DMS 273 treated with DMSO at 0.1 percent for 48 hours (cell line): ENCODE measurements around the gene STATH.
"Not testable (repeated sequence)": the region's sequence is repeated elsewhere in the genome, so short reads cannot be mapped to it uniquely, and the experiment has no call there.

Experiments used
- DNase-seq: peaks from one replicate; lab custom pipeline; 2025; lab: John Stamatoyannopoulos, UW

Gene STATH

GRCh38 chr4:69995526-69996016, at the start of gene STATH:
TSS of gene STATH (plus strand) at chr4:69995966. CDS start at chr4:69998438, 2,472 bp downstream.
- no peak for DNase-seq

- no peak for DNase-seq
These were observed 44.2 kb upstream of the STATH start for GRCh38 chr4:69951602-69952001.

GRCh38 chr4:69957209-69957608, 38.6 kb upstream of the STATH start:
- no peak for DNase-seq

GRCh38 chr4:69965628-69966027, 30.1 kb upstream of the STATH start, which contains the start of gene CSN2:
TSS of gene CSN2 (minus strand) at chr4:69965728. CDS start at chr4:69960995, 4,733 bp downstream.
- DNase-seq = no peak

GRCh38 chr4:69970071-69970470, 25.7 kb upstream of the STATH start:
- no peak for DNase-seq

- DNase-seq = no peak
These were observed 21.1 kb upstream of the STATH start for GRCh38 chr4:69974631-69975030.

- no peak for DNase-seq
These were observed 18.2 kb upstream of the STATH start for GRCh38 chr4:69977582-69977981.

GRCh38 chr4:69984030-69984443, 11.7 kb upstream of the STATH start:
- DNase-seq = no peak

GRCh38 chr4:69986663-69987062, 9.1 kb upstream of the STATH start:
- no peak for DNase-seq

GRCh38 chr4:69991016-69991415, 4.8 kb upstream of the STATH start:
- DNase-seq = no peak

GRCh38 chr4:69994782-69995181, 984 bp upstream of the STATH start:
- no peak for DNase-seq

GRCh38 chr4:69999420-69999819, 3.7 kb downstream of the STATH start:
- DNase-seq = no peak

GRCh38 chr4:70000711-70001110, 4.9 kb downstream of the STATH start:
- no peak for DNase-seq

- DNase-seq = no peak
These were observed 6.7 kb downstream of the STATH start for GRCh38 chr4:70002507-70002906.

- no peak for DNase-seq
These were observed 13.0 kb downstream of the STATH start for GRCh38 chr4:70008771-70009170.

GRCh38 chr4:70019006-70019405, 23.2 kb downstream of the STATH start:
- not testable (repeated sequence) for DNase-seq

GRCh38 chr4:70023218-70023617, 27.5 kb downstream of the STATH start:
- DNase-seq = no peak

GRCh38 chr4:70027011-70027410, 31.2 kb downstream of the STATH start:
- no peak for DNase-seq

- not testable (repeated sequence) for DNase-seq
These were observed 32.4 kb downstream of the STATH start, which contains the start of gene HTN3 for GRCh38 chr4:70028159-70028558. TSS of gene HTN3 (plus strand) at chr4:70028459. CDS start at chr4:70030741, 2,282 bp downstream.

GRCh38 chr4:70037559-70037958, 41.8 kb downstream of the STATH start:
- not testable (repeated sequence) for DNase-seq

GRCh38 chr4:70039928-70040327, 44.2 kb downstream of the STATH start:
- not testable (repeated sequence) for DNase-seq

GRCh38 chr4:70041652-70042286, 46.0 kb downstream of the STATH start:
- no peak for DNase-seq

- DNase-seq = not testable (repeated sequence)
These were observed 54.4 kb downstream of the STATH start, which contains the start of gene HTN1 for GRCh38 chr4:70050138-70050537. TSS of gene HTN1 (plus strand) at chr4:70050438. CDS start at chr4:70053077, 2,639 bp downstream.
